DMS 273 (cell line): Measurements from ENCODE around the gene CYP4F22.

ENCODE experiments used
- DNase-seq: peaks from one replicate; lab custom pipeline; 2025; ENCODE audit not compliant: unreplicated experiment; lab: John Stamatoyannopoulos, UW

Gene CYP4F22

GRCh38 chr19:15534957-15535864 lies 26.9 kb downstream of the CYP4F22 start:
- DNase-seq, result no peak

GRCh38 chr19:15536350-15536749 lies 28.0 kb downstream of the CYP4F22 start:
- no peak for DNase-seq

GRCh38 chr19:15538774-15539173 lies 30.4 kb downstream of the CYP4F22 start:
- DNase-seq, result no peak

- no peak for DNase-seq
Measured at GRCh38 chr19:15539638-15540037, 31.3 kb downstream of the CYP4F22 start.

DNA sequence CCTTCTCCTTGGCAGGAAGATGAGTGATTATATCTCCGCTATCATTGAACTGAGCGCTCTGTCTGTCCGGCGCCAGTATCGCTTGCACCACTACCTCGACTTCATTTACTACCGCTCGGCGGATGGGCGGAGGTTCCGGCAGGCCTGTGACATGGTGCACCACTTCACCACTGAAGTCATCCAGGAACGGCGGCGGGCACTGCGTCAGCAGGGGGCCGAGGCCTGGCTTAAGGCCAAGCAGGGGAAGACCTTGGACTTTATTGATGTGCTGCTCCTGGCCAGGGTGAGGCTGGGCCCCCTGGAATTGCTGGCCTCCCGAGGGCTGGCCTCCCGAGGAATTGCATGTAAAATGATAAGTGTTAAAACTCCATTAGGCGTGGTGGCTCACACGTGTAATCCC lies 32.1 kb downstream of the CYP4F22 start:
- no peak for DNase-seq

- no peak for DNase-seq
Measured at GRCh38 chr19:15544283-15544682, 36.0 kb downstream of the CYP4F22 start.

GRCh38 chr19:15544970-15545369 lies 36.6 kb downstream of the CYP4F22 start:
- DNase-seq, result no peak

- no peak for DNase-seq
Measured at GRCh38 chr19:15548648-15549047, 40.3 kb downstream of the CYP4F22 start.

GRCh38 chr19:15549581-15549980 lies 41.3 kb downstream of the CYP4F22 start:
- DNase-seq, result no peak

DNA sequence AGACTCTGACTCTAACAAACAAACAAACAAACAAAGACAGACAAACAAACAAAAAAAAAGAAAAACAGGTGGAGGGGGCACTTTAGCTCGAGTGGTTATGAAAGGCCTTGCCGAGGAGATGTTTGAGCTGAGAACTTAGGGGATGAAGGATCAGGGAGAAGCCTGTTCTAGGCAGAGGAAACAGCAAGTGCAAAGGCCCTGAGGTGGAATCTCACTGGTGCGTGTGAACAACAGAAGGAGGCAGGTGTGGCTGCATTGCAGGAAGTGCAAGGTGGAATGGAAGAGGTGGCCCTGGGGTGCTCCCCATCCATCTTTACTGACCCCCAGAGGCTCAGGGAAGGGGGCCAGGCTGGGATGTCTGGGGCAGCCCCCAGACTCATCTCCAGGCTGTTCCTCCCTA lies 41.9 kb downstream of the CYP4F22 start:
- DNase-seq, result no peak

DNA sequence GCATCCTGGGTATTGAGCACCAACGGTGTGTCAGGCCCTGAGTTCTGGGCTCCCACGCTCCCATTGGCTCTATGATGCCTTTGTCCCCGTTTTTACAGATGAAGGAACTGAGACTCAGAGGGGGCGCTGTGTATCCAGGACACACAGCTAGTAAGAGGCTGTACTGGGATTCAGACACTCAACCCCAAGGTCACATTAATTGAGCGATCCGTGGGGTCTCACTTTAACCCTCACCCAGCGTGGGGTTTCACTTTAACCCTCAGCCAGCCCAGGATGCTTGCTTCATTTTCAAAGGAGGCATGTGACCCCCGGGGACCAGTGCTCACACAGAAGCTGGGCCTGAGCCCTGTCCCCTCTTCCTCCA lies 42.6 kb downstream of the CYP4F22 start:
- peak; percentile 20 for DNase-seq

- DNase-seq, result peak; percentile 30
Measured at GRCh38 chr19:15551293-15552004, 43.1 kb downstream of the CYP4F22 start.

DNA sequence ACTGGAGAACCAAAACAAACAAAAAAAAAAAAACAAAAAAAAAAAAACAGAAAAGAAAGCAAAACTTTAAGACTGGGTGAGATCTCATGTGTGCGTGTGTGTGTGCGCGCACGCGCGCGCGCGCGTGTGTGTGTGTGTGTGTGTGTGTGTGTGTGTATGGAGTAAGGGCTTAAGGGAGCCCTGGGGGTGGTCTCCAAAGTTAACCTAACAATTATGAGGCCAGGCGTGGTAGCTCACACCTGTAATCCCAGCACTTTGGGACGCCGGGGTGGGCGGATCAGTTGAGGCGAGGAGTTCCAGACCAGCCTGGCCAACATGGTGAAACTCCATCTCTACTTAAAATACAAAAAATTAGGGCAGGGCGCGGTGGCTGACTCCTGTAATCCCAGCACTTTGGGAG lies 46.7 kb downstream of the CYP4F22 start:
- DNase-seq, result no peak

DNA sequence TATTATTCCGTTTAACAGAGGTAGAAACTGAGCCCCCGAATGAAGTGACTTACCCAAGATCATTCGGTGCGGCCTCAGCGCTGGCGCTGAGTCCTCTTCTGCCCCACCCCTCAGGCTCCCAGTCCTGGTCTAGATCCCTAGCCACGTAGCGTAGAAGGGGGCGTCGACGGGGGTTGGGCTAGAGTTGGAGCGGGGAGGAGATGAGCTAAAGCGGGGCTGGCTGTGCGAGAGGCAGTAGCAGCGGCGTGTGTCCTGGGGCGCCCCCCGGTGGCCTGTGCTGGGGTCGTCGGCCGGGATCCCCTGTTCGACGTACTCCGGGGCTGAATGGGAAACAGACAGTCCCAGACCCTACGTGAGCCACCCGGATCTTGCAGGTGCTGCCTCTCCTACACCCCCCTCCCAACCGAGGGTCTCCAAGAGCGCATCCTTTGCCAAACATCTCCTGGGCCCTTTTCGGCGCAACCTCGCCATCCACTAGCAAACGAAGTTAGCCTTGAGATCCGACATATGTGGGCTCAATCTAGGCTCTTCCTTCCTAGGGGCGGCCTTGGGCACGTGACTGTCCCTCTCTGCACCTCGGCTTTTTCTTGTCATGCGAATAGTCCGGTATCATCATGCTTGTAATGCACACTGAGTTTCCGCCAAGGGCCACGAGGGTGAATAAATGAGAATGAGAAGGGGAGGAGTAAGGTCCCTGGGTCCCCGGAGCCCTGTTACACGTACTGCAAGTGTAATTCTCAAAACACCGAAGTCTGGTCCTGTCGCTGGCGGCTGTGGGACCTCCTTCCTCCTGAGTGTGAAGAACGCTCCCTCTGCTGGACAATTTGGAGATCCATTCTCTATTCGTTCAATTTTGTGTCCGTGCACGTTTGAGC lies 47.7 kb downstream of the CYP4F22 start:
- peak; percentile 94 for DNase-seq

DNA sequence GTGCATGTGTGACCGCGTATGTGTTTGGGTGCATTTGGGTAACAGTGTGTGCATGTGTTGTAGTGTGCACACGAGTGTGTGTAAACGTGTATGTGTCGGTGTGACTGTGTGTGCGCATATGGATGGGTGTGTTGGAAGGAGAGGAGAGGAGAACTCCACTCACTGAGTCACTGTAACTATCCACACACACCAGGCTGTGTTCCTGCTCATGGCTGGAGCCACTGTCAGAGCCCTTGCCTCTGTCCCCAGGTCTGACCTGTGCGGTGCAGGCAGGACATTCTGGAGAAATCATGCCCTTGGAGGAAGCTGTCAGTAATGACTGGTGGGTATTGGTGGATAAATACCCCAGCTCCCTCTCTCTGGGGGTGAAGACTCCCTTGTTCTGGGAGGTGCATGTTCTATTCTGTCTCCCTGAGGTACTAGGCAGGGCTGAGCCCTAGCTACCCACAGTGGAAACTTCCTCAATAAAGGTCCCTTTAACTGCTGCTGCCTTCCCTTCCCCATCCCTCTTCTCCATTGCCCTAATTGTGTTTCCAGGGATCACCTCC lies 48.4 kb downstream of the CYP4F22 start:
- no peak for DNase-seq

DNA sequence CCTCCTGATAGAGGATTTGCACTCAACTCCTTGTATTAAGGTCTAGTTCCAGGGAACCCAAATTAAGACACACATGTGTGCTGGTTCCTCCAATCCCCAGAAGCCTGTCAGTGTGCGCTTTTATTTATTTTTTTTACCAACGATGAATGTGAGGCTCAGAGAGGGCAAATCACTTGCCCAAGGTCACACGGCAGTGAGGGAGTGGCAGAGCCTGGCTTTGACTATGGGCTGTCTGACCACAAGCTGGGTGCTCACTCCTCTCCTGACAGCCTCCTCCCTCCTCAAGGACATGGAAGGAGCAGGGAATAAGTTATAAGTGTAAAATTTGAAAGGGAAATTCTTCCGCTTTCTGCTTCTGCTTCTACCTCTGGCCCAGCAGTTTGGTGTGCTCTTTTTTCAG lies 48.9 kb downstream of the CYP4F22 start:
- DNase-seq, result no peak

DNA sequence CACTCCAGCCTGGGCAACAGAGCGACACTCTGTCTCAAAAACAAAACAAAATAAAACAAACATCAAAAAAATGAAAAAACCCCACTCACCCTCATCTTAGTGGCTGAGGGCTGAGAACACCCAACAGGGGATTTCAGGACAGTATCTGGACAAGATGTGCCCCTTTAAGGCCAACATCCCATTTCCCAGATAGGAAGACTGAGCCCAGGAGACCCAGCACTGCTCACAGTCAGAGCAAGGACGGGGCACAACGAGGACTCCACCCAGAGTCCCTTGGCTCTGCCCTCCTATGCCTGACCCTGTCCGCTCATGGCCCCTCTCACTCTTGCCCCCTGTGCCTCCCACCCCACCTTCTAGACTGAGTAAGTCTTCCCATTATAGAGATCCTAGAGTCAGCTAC lies 53.8 kb downstream of the CYP4F22 start:
- DNase-seq, result no peak

DNA sequence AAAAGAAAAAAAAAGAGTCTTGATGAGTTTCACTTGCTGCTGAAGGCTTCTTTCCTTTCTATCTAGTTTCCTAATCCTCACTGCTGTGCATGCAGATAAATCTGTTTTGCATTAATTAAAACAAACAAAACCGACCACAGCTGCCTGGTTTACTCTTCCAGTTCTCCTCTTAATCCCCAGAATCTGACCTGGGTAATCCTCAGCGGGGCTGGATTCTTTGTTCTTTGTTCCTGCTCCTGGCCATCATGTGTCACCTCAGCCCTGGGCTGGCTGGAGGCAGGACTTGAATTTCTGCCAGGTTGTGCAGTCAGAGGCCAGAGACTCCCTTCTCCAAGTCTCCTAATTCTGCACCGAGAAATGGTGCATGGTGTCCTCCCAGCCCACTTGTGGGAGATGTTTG lies 54.5 kb downstream of the CYP4F22 start:
- no peak for DNase-seq

DNA sequence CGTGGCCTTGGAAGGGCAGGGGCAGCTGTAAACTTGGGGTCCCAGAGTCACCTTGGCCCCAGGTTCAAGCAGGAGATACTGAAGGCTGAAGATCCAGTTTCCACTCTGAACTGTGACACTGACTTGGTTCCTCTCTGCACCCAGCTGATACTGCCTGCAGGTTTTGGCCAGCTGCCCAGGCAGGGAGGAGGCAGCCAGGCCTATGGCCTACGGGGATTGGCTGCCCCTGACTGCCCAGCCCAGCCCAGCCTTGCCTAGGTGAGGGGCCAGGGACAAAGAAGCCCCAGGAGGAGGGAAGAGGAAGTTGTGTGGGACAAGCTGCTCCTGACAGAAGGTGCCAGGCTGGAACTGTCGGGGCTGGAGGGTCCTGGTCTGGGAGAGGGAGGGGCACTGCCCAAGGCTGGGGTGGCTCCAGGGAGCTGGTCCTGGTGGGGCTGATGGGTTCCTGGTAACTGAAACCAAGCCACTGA lies 55.0 kb downstream of the CYP4F22 start:
- DNase-seq, result peak; percentile 50

DNA sequence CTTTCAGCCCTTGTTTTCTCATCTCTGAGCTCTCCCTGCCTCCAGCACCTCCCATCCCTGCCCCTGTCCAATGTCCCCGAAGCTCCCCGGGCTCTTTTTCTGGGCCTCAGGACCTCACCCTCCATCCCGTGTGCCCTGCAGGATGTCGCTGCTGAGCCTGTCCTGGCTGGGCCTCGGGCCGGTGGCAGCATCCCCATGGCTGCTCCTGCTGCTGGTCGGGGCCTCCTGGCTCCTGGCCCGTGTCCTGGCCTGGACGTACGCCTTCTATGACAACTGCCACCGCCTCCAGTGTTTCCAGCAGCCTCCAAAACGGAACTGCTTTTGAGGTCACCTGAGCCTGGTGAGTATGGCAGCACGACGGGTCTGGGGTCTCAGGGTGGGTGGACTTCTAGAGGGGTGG lies 55.6 kb downstream of the CYP4F22 start:
- DNase-seq, result no peak

GRCh38 chr19:15564534-15565168 lies 56.3 kb downstream of the CYP4F22 start:
- no peak for DNase-seq
